SK-N-SH treated with all-trans-retinoic acid at 6 μM for 48 hours (cell line): ENCODE measurements around the gene CELF1.

Experiments
- ATAC-seq: fragments of 200-7000 bp; cut with Tn5 transposase; 3 replicates; pipeline ENCODE4 v1.9.1; 2020; ENCODE audit warnings: mild to moderate bottlenecking, moderate library complexity
- ARNTL ChIP-seq: fragments of 450-650 bp; formaldehyde crosslinking; IDR thresholded peaks from 2 replicates; pipeline ENCODE4 v1.5.0; 2020; ENCODE audit warnings: low read depth, mild to moderate bottlenecking, moderate library complexity, borderline replicate concordance
- BACH2 ChIP-seq: fragments of 250-450 bp; sonication (Bioruptor Pico); IDR thresholded peaks from 2 replicates; pipeline ENCODE4 v1.9.0; 2021; ENCODE audit warnings: mild to moderate bottlenecking, borderline replicate concordance
- CREB5 ChIP-seq: fragments of 250-450 bp; sonication (Bioruptor Pico); IDR thresholded peaks from 2 replicates; pipeline ENCODE4 v1.5.1; 2020; ENCODE audit warnings: low read depth, mild to moderate bottlenecking, moderate library complexity
- CSDC2 ChIP-seq: fragments of 250-450 bp; sonication (Bioruptor Pico); IDR thresholded peaks from 2 replicates; pipeline ENCODE4 v1.5.0; 2020; ENCODE audit warnings: mild to moderate bottlenecking, moderate library complexity
- CSRNP3 ChIP-seq: fragments of 250-450 bp; sonication (Bioruptor Pico); IDR thresholded peaks from 2 replicates; pipeline ENCODE4 v1.5.1; 2021; ENCODE audit warnings: mild to moderate bottlenecking, moderate library complexity
- GLIS3 ChIP-seq: fragments of 250-450 bp; sonication (Bioruptor Pico); IDR thresholded peaks from 2 replicates; pipeline ENCODE4 v1.5.0; 2020; ENCODE audit warnings: mild to moderate bottlenecking, moderate library complexity
- ISL1 ChIP-seq: fragments of 250-450 bp; sonication (Bioruptor Pico); IDR thresholded peaks from 2 replicates; pipeline ENCODE4 v2.1.2; 2022; ENCODE audit warnings: mild to moderate bottlenecking, moderate library complexity
- OSR1 ChIP-seq: fragments of 250-450 bp; sonication (Bioruptor Pico); IDR thresholded peaks from 2 replicates; pipeline ENCODE4 v1.8.0; 2022; ENCODE audit warnings: moderate library complexity, mild to moderate bottlenecking, inconsistent platforms
- PATZ1 ChIP-seq: fragments of 250-450 bp; sonication (Bioruptor Pico); IDR thresholded peaks from 2 replicates; pipeline ENCODE4 v1.8.0; 2020; ENCODE audit warnings: mild to moderate bottlenecking, moderate library complexity, borderline replicate concordance
- POU6F1 ChIP-seq: fragments of 250-450 bp; sonication (Bioruptor Pico); IDR thresholded peaks from 2 replicates; pipeline ENCODE4 v1.8.0; 2021; ENCODE audit warnings: low read depth, mild to moderate bottlenecking, moderate library complexity, borderline replicate concordance
- PPARA ChIP-seq: fragments of 250-450 bp; sonication (Bioruptor Pico); IDR thresholded peaks from 2 replicates; pipeline ENCODE4 v1.5.0; 2020; ENCODE audit warnings: mild to moderate bottlenecking, borderline replicate concordance
- RARB ChIP-seq: fragments of 250-450 bp; sonication (Bioruptor Pico); IDR thresholded peaks from 2 replicates; pipeline ENCODE4 v1.8.0; 2021; ENCODE audit warnings: mild to moderate bottlenecking, moderate library complexity
- SNAI2 ChIP-seq: fragments of 250-450 bp; sonication (Bioruptor Pico); IDR thresholded peaks from 2 replicates; pipeline ENCODE4 v1.5.0; 2020; ENCODE audit warnings: mild to moderate bottlenecking, moderate library complexity
- TCF4 ChIP-seq: fragments of 250-450 bp; sonication (Bioruptor Pico); IDR thresholded peaks from 2 replicates; pipeline ENCODE4 v1.8.0; 2021; ENCODE audit warnings: mild to moderate bottlenecking, moderate library complexity, borderline replicate concordance
- TSHZ2 ChIP-seq: fragments of 250-450 bp; sonication (Bioruptor Pico); IDR thresholded peaks from 2 replicates; pipeline ENCODE4 v1.5.0; 2020; ENCODE audit warnings: mild to moderate bottlenecking, moderate library complexity
- ZC3H10 ChIP-seq: fragments of 250-450 bp; sonication (Bioruptor Pico); IDR thresholded peaks from 2 replicates; pipeline ENCODE4 v1.5.1; 2021; ENCODE audit warnings: mild to moderate bottlenecking, moderate library complexity
- ZFP3 ChIP-seq: fragments of 250-450 bp; sonication (Bioruptor Pico); IDR thresholded peaks from 2 replicates; pipeline ENCODE4 v1.5.0; 2020; ENCODE audit warnings: mild to moderate bottlenecking, moderate library complexity
- ZFP30 ChIP-seq: fragments of 450-650 bp; formaldehyde crosslinking; IDR thresholded peaks from 2 replicates; pipeline ENCODE4 v1.5.0; 2022; ENCODE audit warnings: mild to moderate bottlenecking, moderate library complexity
- ZNF565 ChIP-seq: fragments of 450-650 bp; formaldehyde crosslinking; conservative IDR thresholded peaks from 2 replicates; pipeline ENCODE4 v1.5.0; 2020; ENCODE audit warnings: low read depth, mild to moderate bottlenecking, moderate library complexity
- ZNF70 ChIP-seq: fragments of 450-650 bp; formaldehyde crosslinking; IDR thresholded peaks from 2 replicates; pipeline ENCODE4 v1.5.0; 2020; ENCODE audit warnings: mild to moderate bottlenecking, moderate library complexity
- ZNF8 ChIP-seq: fragments of 450-650 bp; formaldehyde crosslinking; IDR thresholded peaks from 2 replicates; pipeline ENCODE4 v1.5.0; 2020; ENCODE audit warnings: mild to moderate bottlenecking, moderate library complexity

Gene CELF1

GRCh38 chr11:47470671-47471070, 82.3 kb downstream of the CELF1 start (continued):
- TF ChIP-seq ARNTL (no peak), PPARA (CRISPR knock-in tag) (no peak), OSR1 (no peak)

- no peak for ATAC-seq
- TF ChIP-seq BACH2 (CRISPR knock-in tag) (no peak), ISL1 (CRISPR knock-in tag) (no peak), CREB5 (no peak), ZFP30 (CRISPR knock-in tag) (no peak), CSDC2 (CRISPR knock-in tag) (no peak), TCF4 (CRISPR knock-in tag) (no peak), CSRNP3 (CRISPR knock-in tag) (no peak), TSHZ2 (CRISPR knock-in tag) (no peak)
These were observed 83.4 kb downstream of the CELF1 start for GRCh38 chr11:47469361-47470179.

GRCh38 chr11:47468598-47469214, 84.2 kb downstream of the CELF1 start:
- TF ChIP-seq POU6F1 (CRISPR knock-in tag) = no peak
- no peak for TF ChIP-seq SNAI2 (CRISPR knock-in tag)
- no peak for TF ChIP-seq OSR1
- TF ChIP-seq TCF4 (CRISPR knock-in tag) = no peak
- TF ChIP-seq ZC3H10 (CRISPR knock-in tag) = no peak
- TF ChIP-seq ZNF70 (CRISPR knock-in tag) = no peak
- no peak for TF ChIP-seq ZFP3 (CRISPR knock-in tag)
- TF ChIP-seq GLIS3 (CRISPR knock-in tag) = no peak
- TF ChIP-seq RARB (CRISPR knock-in tag) = no peak
- no peak for TF ChIP-seq ZNF8 (CRISPR knock-in tag)
- no peak for TF ChIP-seq ZNF565 (CRISPR knock-in tag)
- no peak for TF ChIP-seq PATZ1 (CRISPR knock-in tag)
- TF ChIP-seq CSRNP3 (CRISPR knock-in tag) = no peak
- TF ChIP-seq PPARA (CRISPR knock-in tag) = no peak
- no peak for TF ChIP-seq TSHZ2 (CRISPR knock-in tag)
- ATAC-seq = peak; percentile 14; the same call in 1 of the 3 replicates
